OCI-LY3 (cell line): ENCODE data around the gene RPL35A.
"Not testable (repeated sequence)": the region's sequence is repeated elsewhere in the genome, so short reads cannot be mapped to it uniquely, and the experiment has no call there.

Experiments used
- H2AFZ ChIP-seq: fragments of 200-600, 300-600 bp; shearing (Covaris generic); 2 replicates; pipeline ENCODE4 v1.6.0; 2014; ENCODE audit warnings: antibody characterized with exemption, low read depth, low read length
- H3K27ac ChIP-seq: fragments of 200-600, 300-600 bp; sonication (generic); 2 replicates; pipeline ENCODE4 v1.5.1; 2014; ENCODE audit warnings: mild to moderate bottlenecking, low read length, moderate library complexity, mixed read lengths
- H3K27me3 ChIP-seq: fragments of 200-600, 300-600 bp; sonication (generic); 2 replicates; pipeline ENCODE4 v1.6.1; 2014; ENCODE audit warnings: low read depth, low read length, mixed read lengths
- H3K36me3 ChIP-seq: fragments of 200-600, 300-600 bp; sonication (generic); replicated peaks from 2 replicates; pipeline ENCODE3; 2014; ENCODE audit warnings: low read depth, low read length, mixed read lengths
- H3K4me1 ChIP-seq: fragments of 300-600, 200-600 bp; sonication (generic); 2 replicates; pipeline ENCODE4 v1.6.1; 2014; ENCODE audit warnings: low read length, mixed read lengths
- H3K4me2 ChIP-seq: fragments of 200-600, 300-600 bp; sonication (generic); 2 replicates; pipeline ENCODE4 v1.6.1; 2014; ENCODE audit warnings: low read length, mixed read lengths
- H3K4me3 ChIP-seq: fragments of 300-600, 200-600 bp; sonication (generic); 2 replicates; pipeline ENCODE4 v1.5.1; 2014; ENCODE audit warnings: antibody characterized with exemption, mild to moderate bottlenecking, low read length, moderate library complexity
- H3K79me2 ChIP-seq: fragments of 300-600, 200-600 bp; shearing (Covaris generic); 2 replicates; pipeline ENCODE4 v1.6.1; 2014; ENCODE audit warnings: mild to moderate bottlenecking, low read length, mixed read lengths
- H3K9ac ChIP-seq: fragments of 300-600, 200-600 bp; shearing (Covaris generic); 2 replicates; pipeline ENCODE4 v1.6.0; 2014; ENCODE audit warnings: mild to moderate bottlenecking, low read length, moderate library complexity
- H3K9me3 ChIP-seq: fragments of 200-600, 300-600 bp; shearing (Covaris generic); 2 replicates; pipeline ENCODE4 v1.6.1; 2014; ENCODE audit warnings: low read length, mixed read lengths; ENCODE audit not compliant: insufficient read depth
- H4K20me1 ChIP-seq: fragments of 200-600, 300-600 bp; sonication (generic); 2 replicates; pipeline ENCODE4 v1.6.1; 2016; ENCODE audit warnings: low read length, mixed read lengths; ENCODE audit not compliant: insufficient read depth
- CTCF ChIP-seq: fragments of 200-600, 300-600 bp; sonication (generic); IDR thresholded peaks from 2 replicates; pipeline ENCODE4 v1.5.1; 2014; ENCODE audit warnings: antibody characterized with exemption, low read length, low read depth
- EZH2phosphoT487 ChIP-seq: fragments of 200-600 bp; shearing (Covaris generic); IDR thresholded peaks from 2 replicates; pipeline ENCODE4 v1.6.1; 2018; ENCODE audit warnings: antibody characterized with exemption, mixed run types, low read depth

The RPL35A gene

GRCh38 chr3:197913641-197914380, 36.2 kb upstream of the RPL35A start:
- Histone ChIP-seq H4K20me1 (no peaks in the 10 kb centered on the region), H3K27ac (no peak overlapping the region), H3K36me3 (no peaks in the 10 kb centered on the region), H3K4me3 (no peak overlapping the region), H3K9me3 (no peaks in the 10 kb centered on the region), H3K9ac (no peak overlapping the region), H3K4me2 (no peak overlapping the region), H3K79me2 (no peaks in the 10 kb centered on the region), H2AFZ (no peak overlapping the region), H3K27me3 (no peaks in the 10 kb centered on the region), H3K4me1 (no peaks in the 10 kb centered on the region)
- TF ChIP-seq EZH2phosphoT487 (no peak), CTCF (no peak)

DNA sequence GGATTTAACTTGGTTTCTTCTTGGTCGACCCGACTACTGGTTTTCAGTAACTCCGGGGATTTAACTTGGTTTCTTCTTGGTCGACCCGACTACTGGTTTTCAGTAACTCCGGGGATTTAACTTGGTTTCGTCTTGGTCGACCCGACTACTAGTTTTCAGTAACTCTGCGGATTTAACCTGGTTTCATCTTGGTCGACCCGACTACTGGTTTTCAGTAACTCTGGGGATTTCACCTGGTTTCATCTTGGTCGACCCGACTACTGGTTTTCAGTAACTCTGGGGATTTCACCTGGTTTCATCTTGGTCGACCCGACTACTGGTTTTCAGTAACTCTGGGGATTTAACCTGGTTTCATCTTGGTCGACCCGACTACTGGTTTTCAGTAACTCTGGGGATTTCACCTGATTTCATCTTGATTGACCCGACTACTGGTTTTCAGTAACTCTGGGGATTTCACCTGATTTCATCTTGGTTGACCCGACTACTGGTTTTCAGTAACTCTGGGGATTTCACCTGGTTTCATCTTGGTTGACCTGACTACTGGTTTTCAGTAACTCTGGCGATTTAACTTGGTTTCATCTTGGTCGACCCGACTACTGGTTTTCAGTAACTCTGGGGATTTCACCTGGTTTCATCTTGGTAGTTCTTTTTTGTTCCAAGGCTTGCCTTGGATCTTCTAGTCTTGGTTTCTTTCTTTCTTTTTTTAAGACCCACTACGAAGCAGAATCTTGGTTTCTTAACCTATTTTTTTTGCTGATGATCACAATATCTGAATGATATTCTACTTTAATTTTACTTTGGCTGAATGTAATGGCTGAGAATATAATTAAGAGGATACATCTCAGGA, 28.3 kb upstream of the RPL35A start:
- H3K9ac ChIP-seq, H3K9me3 ChIP-seq, H2AFZ ChIP-seq, H3K27me3 ChIP-seq, H3K79me2 ChIP-seq, H4K20me1 ChIP-seq, H3K36me3 ChIP-seq: not testable (repeated sequence)
- peak overlapping the region; percentile 3; the same call in 1 of the 2 replicates for H3K4me3 ChIP-seq
- H3K4me1 ChIP-seq = peaks cover 15% of the 10 kb centered on the region
- peak overlapping the region; percentile 40; the same call in 1 of the 2 replicates for H3K4me2 ChIP-seq
- H3K27ac ChIP-seq = peak overlapping the region; percentile 62

DNA sequence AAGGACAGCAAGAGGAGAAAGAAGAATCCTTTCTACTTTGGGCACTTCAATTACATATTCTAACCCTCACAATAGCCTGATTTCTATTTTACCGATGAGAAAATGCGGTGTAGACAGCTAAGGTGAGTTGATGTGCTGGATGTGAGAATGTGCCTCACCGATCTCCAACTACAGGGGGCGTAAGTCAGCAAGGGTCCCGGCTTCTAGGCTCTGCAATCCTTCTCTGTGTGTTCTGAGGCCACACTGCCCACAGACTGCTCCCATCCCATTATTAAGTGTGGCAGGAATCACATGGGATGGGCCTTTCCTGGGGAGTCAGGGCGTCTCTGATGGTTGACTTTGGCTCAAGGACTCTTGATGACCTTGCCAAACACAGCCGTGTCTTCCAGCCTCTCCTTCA, 23.6 kb upstream of the RPL35A start:
- Histone ChIP-seq H4K20me1 (no peaks in the 10 kb centered on the region), H3K36me3 (peaks cover 2% of the 10 kb centered on the region), H2AFZ (no peak overlapping the region), H3K27ac (no peak overlapping the region), H3K4me1 (peaks cover 9% of the 10 kb centered on the region), H3K4me2 (no peak overlapping the region), H3K9me3 (no peaks in the 10 kb centered on the region), H3K9ac (no peak overlapping the region), H3K4me3 (no peak overlapping the region), H3K79me2 (no peaks in the 10 kb centered on the region), H3K27me3 (no peaks in the 10 kb centered on the region)
- TF ChIP-seq EZH2phosphoT487 (no peak), CTCF (peak; percentile 41)

DNA sequence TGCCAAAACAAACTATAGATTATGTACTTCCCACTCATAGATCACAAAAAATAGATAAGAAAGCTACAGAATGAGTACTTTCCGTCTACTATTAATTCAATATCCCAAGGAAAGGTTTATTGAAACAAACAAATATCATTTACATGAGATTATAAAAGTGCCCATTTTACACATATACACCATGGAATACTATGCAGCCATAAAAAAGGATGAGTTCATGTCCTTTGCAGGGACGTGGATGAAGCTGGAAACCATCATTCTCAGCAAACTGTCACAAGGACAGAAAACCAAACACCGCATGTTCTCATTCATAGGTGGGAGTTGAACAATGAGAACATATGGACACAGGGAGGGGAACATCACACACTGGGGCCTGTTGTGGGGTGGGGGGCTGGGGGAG, 22.4 kb upstream of the RPL35A start:
- not testable (repeated sequence) for H3K36me3 ChIP-seq

GRCh38 chr3:197936819-197937384, 13.1 kb upstream of the RPL35A start:
- Histone ChIP-seq H3K9me3 (no peaks in the 10 kb centered on the region), H3K4me3 (no peak overlapping the region), H4K20me1 (no peaks in the 10 kb centered on the region), H3K4me2 (no peak overlapping the region), H3K27ac (no peak overlapping the region), H3K79me2 (no peaks in the 10 kb centered on the region), H2AFZ (no peak overlapping the region), H3K4me1 (peaks cover 12% of the 10 kb centered on the region), H3K9ac (no peak overlapping the region), H3K36me3 (no peaks in the 10 kb centered on the region), H3K27me3 (no peaks in the 10 kb centered on the region)
- no peak for TF ChIP-seq CTCF
- TF ChIP-seq EZH2phosphoT487 = no peak

More for the DNA sequence above, 22.4 kb upstream of the RPL35A start:
- not testable (repeated sequence) for H4K20me1 ChIP-seq, H3K27ac ChIP-seq, H3K4me2 ChIP-seq, H3K4me3 ChIP-seq, H3K27me3 ChIP-seq, H3K9me3 ChIP-seq, H3K4me1 ChIP-seq, H2AFZ ChIP-seq, H3K9ac ChIP-seq, H3K79me2 ChIP-seq
